Measurements from ENCODE around the gene GRAMD1B. TPM values are rescaled to one million over a fixed set of nuclear protein-coding genes. Genes with fewer than 3 reads are reported as not detected.

GRAMD1B gene
- total RNA-seq, 2 donors from 2014 or later: 1.7 to 1.9 TPM

DNA sequence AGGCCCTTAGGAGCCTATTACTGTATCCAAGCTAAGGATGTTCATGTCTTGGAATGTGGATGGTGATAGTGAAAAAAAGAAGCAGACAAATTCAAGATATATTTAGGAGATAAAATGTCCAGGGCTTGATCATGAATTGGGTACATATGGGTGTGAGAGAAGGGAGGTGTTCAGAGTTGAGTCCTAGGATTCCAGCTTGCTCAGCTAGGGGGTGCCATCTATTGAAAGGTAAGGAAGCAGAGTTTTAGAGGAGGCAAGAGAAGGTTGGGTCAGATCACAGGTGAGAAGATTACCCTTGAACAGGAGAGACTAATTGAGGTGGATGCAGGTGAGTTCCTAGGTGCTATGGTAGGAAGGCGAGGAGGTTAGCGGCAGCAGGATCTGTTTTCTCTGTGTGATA, 60.5 kb downstream of the GRAMD1B start:
- H3K27ac ChIP-seq: no peak overlapping the region
- no peak for DNase-seq
- no peaks in the 10 kb centered on the region for H3K36me3 ChIP-seq
- H3K4me3 ChIP-seq: no peak overlapping the region
- H3K9ac ChIP-seq (ENCODE audit: low read depth in 2 of 2, low read length in 2 of 2): no peak overlapping the region
- H3K9me3 ChIP-seq: no peaks in the 10 kb centered on the region
- TF ChIP-seq, protein P1, sequence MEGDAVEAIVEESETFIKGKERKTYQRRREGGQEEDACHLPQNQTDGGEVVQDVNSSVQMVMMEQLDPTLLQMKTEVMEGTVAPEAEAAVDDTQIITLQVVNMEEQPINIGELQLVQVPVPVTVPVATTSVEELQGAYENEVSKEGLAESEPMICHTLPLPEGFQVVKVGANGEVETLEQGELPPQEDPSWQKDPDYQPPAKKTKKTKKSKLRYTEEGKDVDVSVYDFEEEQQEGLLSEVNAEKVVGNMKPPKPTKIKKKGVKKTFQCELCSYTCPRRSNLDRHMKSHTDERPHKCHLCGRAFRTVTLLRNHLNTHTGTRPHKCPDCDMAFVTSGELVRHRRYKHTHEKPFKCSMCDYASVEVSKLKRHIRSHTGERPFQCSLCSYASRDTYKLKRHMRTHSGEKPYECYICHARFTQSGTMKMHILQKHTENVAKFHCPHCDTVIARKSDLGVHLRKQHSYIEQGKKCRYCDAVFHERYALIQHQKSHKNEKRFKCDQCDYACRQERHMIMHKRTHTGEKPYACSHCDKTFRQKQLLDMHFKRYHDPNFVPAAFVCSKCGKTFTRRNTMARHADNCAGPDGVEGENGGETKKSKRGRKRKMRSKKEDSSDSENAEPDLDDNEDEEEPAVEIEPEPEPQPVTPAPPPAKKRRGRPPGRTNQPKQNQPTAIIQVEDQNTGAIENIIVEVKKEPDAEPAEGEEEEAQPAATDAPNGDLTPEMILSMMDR (IDR thresholded peaks at IDR 0.05): no peak
- no peaks in the 10 kb centered on the region for H3K4me1 ChIP-seq
- intact Hi-C loops (cut with DNase I): no loop called here
- no peaks in the 10 kb centered on the region for H3K27me3 ChIP-seq

DNA sequence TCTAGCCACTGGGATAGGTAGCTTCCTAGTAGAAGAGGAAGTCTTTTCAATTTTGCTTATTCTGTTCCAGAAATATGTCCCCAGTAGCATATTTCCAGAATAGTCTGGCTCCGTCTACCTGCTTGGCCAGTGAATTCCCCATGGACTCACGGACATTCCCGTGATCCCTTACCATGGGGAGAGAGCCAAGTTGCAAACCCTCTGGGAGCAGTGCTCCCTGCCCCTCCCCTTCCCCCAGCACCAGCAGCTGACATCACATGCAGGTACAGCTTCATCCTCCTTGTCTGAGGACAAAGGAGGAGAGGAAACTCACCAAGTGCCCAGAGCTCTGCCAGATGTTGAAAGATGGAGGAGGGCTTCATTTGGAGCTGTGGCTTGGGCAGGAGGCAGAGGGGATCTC, 61.2 kb downstream of the GRAMD1B start:
- H3K27me3 ChIP-seq: no peaks in the 10 kb centered on the region
- H3K36me3 ChIP-seq: no peaks in the 10 kb centered on the region
- DNase-seq: no peak
- no peak overlapping the region for H3K4me3 ChIP-seq
- TF ChIP-seq, protein P1 (IDR thresholded peaks at IDR 0.05): no peak
- no peak overlapping the region for H3K27ac ChIP-seq
- H3K9ac ChIP-seq (ENCODE audit: low read depth in 2 of 2, low read length in 2 of 2): no peak overlapping the region
- H3K4me1 ChIP-seq: no peaks in the 10 kb centered on the region
- no peaks in the 10 kb centered on the region for H3K9me3 ChIP-seq
- intact Hi-C loops (cut with DNase I): no loop called here

DNA sequence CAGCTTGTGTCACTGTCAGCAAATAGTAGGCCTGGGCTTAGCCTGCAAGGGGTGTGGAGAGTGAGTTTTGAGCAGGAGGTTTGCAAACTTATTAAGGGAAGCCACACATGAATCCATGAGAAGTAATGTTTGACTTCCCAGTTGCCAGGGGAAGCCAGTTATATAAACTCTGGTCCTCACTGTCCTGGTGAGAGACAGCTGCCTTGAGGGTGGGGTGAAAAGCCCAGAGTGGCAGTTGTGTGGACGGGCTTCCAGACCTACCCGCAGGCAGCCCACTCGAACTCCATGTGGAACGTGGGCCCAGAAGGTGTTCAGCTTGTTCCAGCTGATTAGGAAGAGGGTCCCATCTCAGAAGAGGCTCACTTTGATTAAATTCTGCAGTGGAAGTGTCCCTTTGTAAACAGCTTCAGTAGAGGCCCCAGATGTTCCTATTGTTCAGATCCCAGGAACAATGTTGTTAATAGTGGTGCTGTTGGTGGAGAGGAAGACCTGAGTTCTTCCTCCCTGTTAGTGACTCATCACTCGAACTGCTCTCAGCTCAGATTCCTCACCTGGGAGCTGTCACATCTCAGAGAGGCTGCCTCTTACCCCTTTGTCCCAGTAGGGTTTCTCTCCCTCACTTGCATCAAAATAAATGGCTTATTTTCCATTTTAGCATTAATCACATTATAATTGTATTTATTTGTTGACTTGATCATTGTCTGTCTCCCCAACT, 63.4 kb downstream of the GRAMD1B start:
- Histone ChIP-seq H3K4me1 (no peaks in the 10 kb centered on the region), H3K4me3 (no peak overlapping the region), H3K27me3 (no peaks in the 10 kb centered on the region), H3K9ac (ENCODE audit: low read depth in 2 of 2, low read length in 2 of 2) (no peak overlapping the region), H3K27ac (no peak overlapping the region), H3K9me3 (no peaks in the 10 kb centered on the region), H3K36me3 (no peaks in the 10 kb centered on the region)
- DNase-seq: no peak
- TF ChIP-seq, protein P1 (IDR thresholded peaks at IDR 0.05): no peak
- intact Hi-C loops (cut with DNase I): no loop called here

DNA sequence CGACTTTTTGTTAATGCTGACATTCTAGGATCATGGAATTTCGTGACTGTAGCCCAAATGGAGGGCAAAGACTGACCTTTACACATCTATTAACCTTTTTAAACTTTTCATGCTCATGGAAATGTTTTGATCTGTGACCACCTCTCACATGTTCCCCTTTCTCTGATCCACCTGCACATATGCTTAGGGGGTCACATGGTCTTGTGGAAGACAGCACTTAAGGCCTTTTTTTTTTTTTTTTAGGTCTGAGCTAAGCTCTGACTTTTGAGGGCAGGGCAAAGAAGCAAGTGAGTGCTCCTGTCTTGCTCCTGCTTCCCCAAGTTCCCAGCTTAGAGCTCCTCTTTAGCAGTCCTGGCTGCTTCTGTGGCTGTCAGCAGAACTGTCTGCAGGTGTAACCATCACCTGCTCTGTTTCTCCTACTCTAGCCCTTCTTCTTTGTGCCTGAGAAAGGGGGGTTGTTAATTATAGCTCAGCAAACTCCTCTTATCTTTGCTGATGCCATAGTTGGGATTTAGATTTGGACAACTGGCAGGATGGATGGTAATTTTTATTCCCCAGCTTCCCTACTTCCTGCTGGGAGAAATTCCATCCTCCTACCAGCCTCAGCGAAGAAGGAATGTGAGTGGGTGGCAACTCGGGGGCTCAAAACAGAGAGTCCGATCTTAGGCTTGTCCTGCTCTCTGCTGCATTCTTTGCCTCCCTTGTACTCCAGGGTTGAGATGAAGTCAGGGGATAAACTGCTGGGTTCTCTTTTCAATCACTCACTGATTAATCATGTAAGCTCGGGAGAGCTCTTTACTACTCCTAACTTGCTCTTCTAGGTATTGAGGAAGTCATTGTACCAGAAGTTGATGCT, 64.4 kb downstream of the GRAMD1B start:
- Histone ChIP-seq H3K27ac (no peak overlapping the region), H3K4me3 (no peak overlapping the region), H3K27me3 (no peaks in the 10 kb centered on the region), H3K4me1 (no peaks in the 10 kb centered on the region), H3K36me3 (no peaks in the 10 kb centered on the region), H3K9ac (ENCODE audit: low read depth in 2 of 2, low read length in 2 of 2) (no peak overlapping the region), H3K9me3 (no peaks in the 10 kb centered on the region)
- DNase-seq: no peak
- intact Hi-C loops (cut with DNase I): no loop called here
- TF ChIP-seq, protein P1 (IDR thresholded peaks at IDR 0.05): no peak

DNA sequence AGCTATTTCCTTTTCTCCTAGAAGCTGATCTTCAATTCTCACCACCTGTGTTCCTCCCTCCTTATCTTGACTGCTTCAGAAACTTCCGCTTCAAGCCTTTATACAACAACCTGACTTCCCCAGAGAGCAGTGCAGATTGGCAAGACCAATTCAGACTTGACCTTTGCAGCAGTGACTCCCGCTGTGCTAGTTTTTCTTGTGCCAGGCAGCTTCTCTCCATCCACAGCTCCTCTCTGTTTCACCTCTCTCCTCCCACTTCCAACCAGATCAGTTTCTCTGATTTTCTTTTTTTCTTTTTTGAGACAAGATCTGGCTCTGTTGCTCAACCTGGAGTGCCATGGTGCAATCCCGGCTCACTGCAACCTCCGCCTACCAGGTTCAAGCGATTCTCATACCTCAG, 74.3 kb downstream of the GRAMD1B start:
- Histone ChIP-seq H3K36me3 (no peaks in the 10 kb centered on the region), H3K9me3 (no peaks in the 10 kb centered on the region), H3K4me1 (no peaks in the 10 kb centered on the region), H3K27ac (no peak overlapping the region), H3K27me3 (no peaks in the 10 kb centered on the region), H3K4me3 (no peak overlapping the region), H3K9ac (ENCODE audit: low read depth in 2 of 2, low read length in 2 of 2) (no peak overlapping the region)
- no peak for DNase-seq
- intact Hi-C loops (cut with DNase I): no loop called here
- TF ChIP-seq, protein P1 (IDR thresholded peaks at IDR 0.05): no peak
